ENCODE measurements around the gene GNRHR.
"Not testable (repeated sequence)": the region's sequence is repeated elsewhere in the genome, so short reads cannot be mapped to it uniquely, and the experiment has no call there.

Gene GNRHR

GRCh38 chr4:67736262-67736661, 17.9 kb downstream of the GNRHR start:
- no peak overlapping the region for H3K4me3 ChIP-seq (ENCODE audit: control insufficient read depth, low read depth, low read length)
- no peak for DNase-seq (ENCODE audit: low read depth)
- TF ChIP-seq CTCF (conservative IDR thresholded peaks at IDR 0.05; ENCODE audit: control insufficient read depth, insufficient read depth, low read depth, low read length): no peak

- DNase-seq (ENCODE audit: low read depth): no peak
- no peak overlapping the region for H3K4me3 ChIP-seq (ENCODE audit: control insufficient read depth, low read depth, low read length)
- TF ChIP-seq CTCF (conservative IDR thresholded peaks at IDR 0.05; ENCODE audit: control insufficient read depth, insufficient read depth, low read depth, low read length): no peak
Measured at GRCh38 chr4:67735325-67735724, 18.9 kb downstream of the GNRHR start.

GRCh38 chr4:67730511-67730910, 23.7 kb downstream of the GNRHR start:
- H3K4me3 ChIP-seq (ENCODE audit: control insufficient read depth, low read depth, low read length); DNase-seq (ENCODE audit: low read depth): not testable (repeated sequence)

- no peak overlapping the region for H3K4me3 ChIP-seq (ENCODE audit: control insufficient read depth, low read depth, low read length)
Measured at GRCh38 chr4:67727124-67727850, 26.9 kb downstream of the GNRHR start.

GRCh38 chr4:67725981-67726380, 28.2 kb downstream of the GNRHR start:
- no peak overlapping the region for H3K4me3 ChIP-seq (ENCODE audit: control insufficient read depth, low read depth, low read length)
- TF ChIP-seq CTCF (conservative IDR thresholded peaks at IDR 0.05; ENCODE audit: control insufficient read depth, insufficient read depth, low read depth, low read length): no peak
- DNase-seq (ENCODE audit: low read depth): peak; percentile 65

More at GRCh38 chr4:67727124-67727850, 26.9 kb downstream of the GNRHR start:
- DNase-seq (ENCODE audit: low read depth): peak; percentile 82
- no peak for TF ChIP-seq CTCF (conservative IDR thresholded peaks at IDR 0.05; ENCODE audit: control insufficient read depth, insufficient read depth, low read depth, low read length)

GRCh38 chr4:67725132-67725531, 29.1 kb downstream of the GNRHR start:
- peak; percentile 33 for DNase-seq (ENCODE audit: low read depth)
- H3K4me3 ChIP-seq (ENCODE audit: control insufficient read depth, low read depth, low read length): no peak overlapping the region
- no peak for TF ChIP-seq CTCF (conservative IDR thresholded peaks at IDR 0.05; ENCODE audit: control insufficient read depth, insufficient read depth, low read depth, low read length)

- no peak for DNase-seq (ENCODE audit: low read depth)
- H3K4me3 ChIP-seq (ENCODE audit: control insufficient read depth, low read depth, low read length): no peak overlapping the region
- no peak for TF ChIP-seq CTCF (conservative IDR thresholded peaks at IDR 0.05; ENCODE audit: control insufficient read depth, insufficient read depth, low read depth, low read length)
Measured at GRCh38 chr4:67723949-67724348, 30.2 kb downstream of the GNRHR start.
